HG03571 (cell line): ENCODE data around the gene SPART.

Experiments
- ATAC-seq: cut with Tn5 transposase; IDR thresholded peaks from one replicate; pipeline ENCODE4 v1.9.1; 2021; ENCODE audit not compliant: unreplicated experiment

The SPART gene

DNA sequence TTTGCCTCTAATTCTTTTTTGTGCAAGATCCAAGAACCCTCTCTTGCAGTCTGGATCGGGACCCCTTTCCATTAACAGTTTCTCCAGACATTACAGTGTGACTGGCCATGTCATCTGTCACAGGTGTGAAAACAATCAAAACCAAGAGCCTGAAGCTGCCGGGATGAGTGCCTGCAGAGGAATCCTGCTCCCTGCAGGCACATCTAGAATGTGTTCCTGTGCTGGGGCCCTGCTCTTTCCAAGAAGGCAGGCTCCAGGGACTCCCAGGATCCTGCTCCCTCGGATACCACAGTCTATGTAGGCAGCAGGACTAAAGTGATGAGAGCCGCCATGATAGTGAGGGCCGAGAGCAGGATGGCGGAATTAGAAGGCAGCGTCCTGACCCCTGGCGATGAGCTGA, 87.4 kb downstream of the SPART start:
- ATAC-seq = no peak
